Ovary (tissue), 9 donors: ENCODE measurements around the gene DCST1. TPM values are rescaled to one million over a fixed set of nuclear protein-coding genes. Genes with fewer than 3 reads are reported as not detected.

Source experiments
- DNase-seq, 5 donors: peaks; one replicate each; pipeline ENCODE4 v3.0.0-alpha.2; 2019 to 2020
- H3K27ac ChIP-seq, 2 donors: fragments of 200-600 bp; one replicate each; pipeline versions ENCODE4 v1.5.1 to v1.8.0; 2019 to 2022
- H3K27me3 ChIP-seq: fragments of 200-600 bp; one replicate; pipeline ENCODE4 v1.8.0; 2022
- H3K36me3 ChIP-seq: fragments of 200-600 bp; sonication (generic); one replicate; pipeline ENCODE4 v1.5.1; 2019
- H3K4me1 ChIP-seq: one replicate; pipeline ENCODE4 v1.8.1; 2013; ENCODE audit warnings: mild to moderate bottlenecking, moderate library complexity; ENCODE audit not compliant: insufficient read depth
- H3K4me3 ChIP-seq: fragments of 200-600 bp; sonication (generic); one replicate; pipeline ENCODE4 v1.5.1; 2017
- H3K9me3 ChIP-seq, 2 donors: fragments of 200-600 bp in 1 of 2; sonication (generic) in 1 of 2; one replicate each; pipeline versions ENCODE4 v1.5.1 to v1.8.1; 2013 to 2019; ENCODE audit warnings: mild to moderate bottlenecking in 1 of 2, moderate library complexity in 1 of 2
- EP300 ChIP-seq: sonication (generic); formaldehyde crosslinking; IDR thresholded peaks from one replicate; pipeline ENCODE4 v1.6.1; 2017; ENCODE audit warnings: antibody characterized with exemption
- POLR2A ChIP-seq: fragments of 450-650 bp; IDR thresholded peaks from one replicate; pipeline ENCODE4 v1.6.1; 2017; ENCODE audit warnings: antibody characterized with exemption, mild to moderate bottlenecking, moderate library complexity
- WGBS, 3 donors: extraction: QIAGEN DNeasy Blood & Tissue Kit in 1 of 3; methylation state at CpG; one replicate each; pipeline versions ENCODE4 v1.1.5 to v1.1.7; 2013 to 2017; 5-methylcytosine and 5-hydroxymethylcytosine counted together
- intact Hi-C, 4 donors: fragments of 100-400 bp; cut with DNase I; formaldehyde crosslinking; loops; one replicate each; pipeline versions ENCODE4 v1.11.0 to v1.15.1; 2022 to 2023
- polyA plus RNA-seq, 2 donors: library from polyadenylated mRNA; stranded (reverse); fragments of 200-250 nt in 1 of 2; fragments of 350-450 nt in 1 of 2; fragmentation: Illumina TruSeq in 1 of 2; extraction: RNeasy Lipid Tissue Mini Kit (QIAGEN cat#74804) in 1 of 2; gene quantifications; one replicate each; pipeline ENCODE4 v1.2.3, GENCODE V29; 2013 to 2014
- total RNA-seq, 7 donors: library from RNA; depleted of rRNA in 2 of 7; stranded (reverse); fragments of >200 nt in 2 of 7; fragmentation: NEBNext Ultra II Directional in 3 of 7; extraction: Animal tissue kit (Norgen Biotek cat#: 25700) in 3 of 7; gene quantifications; one replicate each; pipeline versions ENCODE4 v1.1.0 to v1.2.4, GENCODE V29; 2016 to 2023
- TF ChIP-seq, protein P1 (sequence below), 3 donors: fragments of 450-650 bp in 2 of 3; fragments of 200-600 bp in 1 of 3; IDR thresholded peaks; one replicate each; pipeline versions ENCODE4 v1.5.1 to v1.8.0; 2016 to 2022; ENCODE audit warnings: antibody characterized with exemption in 3 of 3, mild to moderate bottlenecking in 1 of 3
- donor health status: DM: no; HTN: no; CAD: no; lungs with moderate emphysema.
- donor health status: DM: no; HTN: no; CAD: no.
- donor health status: Bipolar disorder and iron deficiency.
- donor health status: DM: yes; HTN: yes; CAD: no.
- donor health status: DM: no; HTN: no; CAD: no.
- donor health status: DM: yes; HTN: yes; CAD: no.

The DCST1 gene
- total and polyA plus RNA-seq, 9 donors = 0.06 to 0.80 (median 0.30) TPM; not detected in 4

DNA sequence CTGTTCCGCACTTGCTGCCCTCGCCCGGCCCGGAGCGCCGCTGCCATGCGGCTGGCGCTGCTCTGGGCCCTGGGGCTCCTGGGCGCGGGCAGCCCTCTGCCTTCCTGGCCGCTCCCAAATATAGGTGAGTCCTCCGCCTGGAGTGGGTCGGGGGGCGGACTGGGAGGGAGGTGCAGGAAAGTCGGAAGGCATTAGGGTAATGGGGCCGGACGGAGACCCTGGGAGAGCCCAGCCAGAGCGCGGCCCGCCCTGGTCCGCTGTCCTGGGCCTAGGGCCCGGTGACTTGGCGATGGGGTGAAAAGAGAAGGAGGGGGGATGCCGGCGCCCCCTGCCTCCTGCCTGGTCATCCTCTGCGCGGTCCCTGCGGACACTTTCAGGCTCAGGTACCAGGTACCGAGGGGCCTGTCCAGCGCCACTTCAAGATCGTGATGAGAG, 17.7 kb downstream of the DCST1 start:
- Histone ChIP-seq H3K9me3 (no peaks in the 10 kb centered on the region), H3K27me3 (no peaks in the 10 kb centered on the region), H3K4me3 (peak overlapping the region; percentile 82), H3K27ac (peak overlapping the region in 1 of 2 donors; percentile 81), H3K4me1 (peaks cover 6% of the 10 kb centered on the region), H3K36me3 (no peaks in the 10 kb centered on the region)
- 1% methylated on average over 22 to 31 of the region's 31 CpGs for whole genome bisulfite sequencing, 3 donors
- TF ChIP-seq EP300 (no peak), POLR2A (peak; percentile 47)
- TF ChIP-seq, protein P1, sequence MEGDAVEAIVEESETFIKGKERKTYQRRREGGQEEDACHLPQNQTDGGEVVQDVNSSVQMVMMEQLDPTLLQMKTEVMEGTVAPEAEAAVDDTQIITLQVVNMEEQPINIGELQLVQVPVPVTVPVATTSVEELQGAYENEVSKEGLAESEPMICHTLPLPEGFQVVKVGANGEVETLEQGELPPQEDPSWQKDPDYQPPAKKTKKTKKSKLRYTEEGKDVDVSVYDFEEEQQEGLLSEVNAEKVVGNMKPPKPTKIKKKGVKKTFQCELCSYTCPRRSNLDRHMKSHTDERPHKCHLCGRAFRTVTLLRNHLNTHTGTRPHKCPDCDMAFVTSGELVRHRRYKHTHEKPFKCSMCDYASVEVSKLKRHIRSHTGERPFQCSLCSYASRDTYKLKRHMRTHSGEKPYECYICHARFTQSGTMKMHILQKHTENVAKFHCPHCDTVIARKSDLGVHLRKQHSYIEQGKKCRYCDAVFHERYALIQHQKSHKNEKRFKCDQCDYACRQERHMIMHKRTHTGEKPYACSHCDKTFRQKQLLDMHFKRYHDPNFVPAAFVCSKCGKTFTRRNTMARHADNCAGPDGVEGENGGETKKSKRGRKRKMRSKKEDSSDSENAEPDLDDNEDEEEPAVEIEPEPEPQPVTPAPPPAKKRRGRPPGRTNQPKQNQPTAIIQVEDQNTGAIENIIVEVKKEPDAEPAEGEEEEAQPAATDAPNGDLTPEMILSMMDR (IDR thresholded peaks at IDR 0.05) = no peak
- peak in 1 of 5 donors; percentile 49 for DNase-seq
- intact Hi-C loops = loop anchor here in 3 of 4 donors (5.0 to 10.0 kb wide), 4 partner anchors 34 to 487 kb away; partner anchors contain the start of genes CHRNB2 (in 1 of the 3), CKS1B (in 1 of the 3) and SHC1 (in 1 of the 3)

- Histone ChIP-seq H3K4me1 (peaks cover 6% of the 10 kb centered on the region), H3K4me3 (peak overlapping the region; percentile 82), H3K27ac (peak overlapping the region in 1 of 2 donors; percentile 81), H3K9me3 (no peaks in the 10 kb centered on the region), H3K36me3 (no peaks in the 10 kb centered on the region), H3K27me3 (no peaks in the 10 kb centered on the region)
- intact Hi-C loops = loop anchor here in 3 of 4 donors (5.0 to 10.0 kb wide), 4 partner anchors 35 to 487 kb away; partner anchors contain the start of genes CHRNB2 (in 1 of the 3), CKS1B (in 1 of the 3) and SHC1 (in 1 of the 3)
- WGBS, 3 donors = 1% methylated on average over 23 to 27 of the region's 27 CpGs
- peak; percentile 51 to 68 (median 65) for DNase-seq
- TF ChIP-seq, protein P1 (IDR thresholded peaks at IDR 0.05) = no peak
Observed at GRCh38 chr1:155051777-155052398, 18.3 kb downstream of the DCST1 start.

DNA sequence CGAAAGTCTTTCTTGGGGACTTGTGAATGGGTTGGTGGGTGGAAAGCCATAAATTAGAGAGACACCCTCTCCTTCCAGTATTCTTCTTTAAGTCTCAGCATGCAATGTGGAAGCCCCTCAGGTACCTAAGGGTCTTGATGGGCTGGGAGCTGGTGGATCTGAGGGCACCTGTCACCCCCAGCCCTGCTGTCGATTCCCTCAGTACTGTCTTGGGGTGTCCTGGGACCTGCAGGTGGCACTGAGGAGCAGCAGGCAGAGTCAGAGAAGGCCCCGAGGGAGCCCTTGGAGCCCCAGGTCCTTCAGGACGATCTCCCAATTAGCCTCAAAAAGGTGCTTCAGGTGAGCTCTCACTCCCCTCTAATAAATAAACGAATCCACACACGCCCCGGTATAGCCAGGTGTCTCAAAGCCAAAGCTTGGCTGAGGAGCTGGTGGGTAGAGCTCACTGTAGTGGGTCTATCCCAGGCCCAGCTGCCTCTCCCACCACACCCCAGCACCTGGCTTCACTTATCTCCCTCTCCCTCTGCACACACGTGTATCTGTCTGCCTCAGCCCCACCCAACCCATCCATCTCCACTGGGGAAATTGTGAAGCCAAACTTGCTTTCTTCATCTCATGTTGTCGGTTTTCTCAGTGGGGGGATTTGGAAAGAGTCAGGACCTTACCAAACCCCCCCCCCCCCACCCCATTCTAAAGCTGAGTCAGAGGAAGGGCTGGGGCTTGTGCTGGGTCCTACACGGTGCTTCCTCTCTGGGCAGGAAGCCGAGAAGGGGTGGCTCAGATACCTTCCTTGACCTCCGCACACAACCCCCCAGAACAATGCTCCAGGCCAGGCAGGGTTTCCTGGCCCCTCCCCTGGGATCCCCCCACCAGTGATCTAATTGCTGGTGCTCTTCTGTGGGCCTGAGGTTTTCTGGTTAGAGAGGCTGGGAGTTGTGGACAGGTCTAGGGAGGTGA, 19.1 kb downstream of the DCST1 start:
- no peaks in the 10 kb centered on the region for H3K36me3 ChIP-seq
- WGBS, 3 donors = 58 to 66% (median 64%) methylated on average over 12 of the region's 12 CpGs
- no peak for DNase-seq
- TF ChIP-seq POLR2A (no peak), EP300 (no peak)
- TF ChIP-seq, protein P1 (IDR thresholded peaks at IDR 0.05) = no peak
- H3K27me3 ChIP-seq = no peaks in the 10 kb centered on the region
- H3K27ac ChIP-seq = peak overlapping the region in 1 of 2 donors; percentile 81
- peak overlapping the region; percentile 82 for H3K4me3 ChIP-seq
- peaks cover 6% of the 10 kb centered on the region for H3K4me1 ChIP-seq
- intact Hi-C loops = loop anchor here in 3 of 4 donors (5.0 to 10.0 kb wide), 4 partner anchors 35 to 488 kb away; partner anchors contain the start of genes CHRNB2 (in 1 of the 3), CKS1B (in 1 of the 3) and SHC1 (in 1 of the 3)
- H3K9me3 ChIP-seq = no peaks in the 10 kb centered on the region

- peaks cover 6% of the 10 kb centered on the region for H3K4me1 ChIP-seq
- no peaks in the 10 kb centered on the region for H3K9me3 ChIP-seq
- H3K4me3 ChIP-seq = no peak overlapping the region
- no peaks in the 10 kb centered on the region for H3K27me3 ChIP-seq
- TF ChIP-seq, protein P1 (IDR thresholded peaks at IDR 0.05) = no peak
- TF ChIP-seq POLR2A = no peak
- no peak for TF ChIP-seq EP300
- 88 to 93% (median 93%) methylated on average over 7 of the region's 7 CpGs for WGBS, 3 donors
- H3K36me3 ChIP-seq = no peaks in the 10 kb centered on the region
- DNase-seq = no peak
- intact Hi-C loops = loop anchor here in 3 of 4 donors (5.0 to 10.0 kb wide), 4 partner anchors 36 to 489 kb away; partner anchors contain the start of genes CHRNB2 (in 1 of the 3), CKS1B (in 1 of the 3) and SHC1 (in 1 of the 3)
- H3K27ac ChIP-seq = no peak overlapping the region
Observed at GRCh38 chr1:155053531-155054105, 20.0 kb downstream of the DCST1 start.
